HepG2 (cell line): Measurements from ENCODE around the gene PPP1R1B.

Source experiments
- ARNTL ChIP-seq: sonication (generic); formaldehyde crosslinking; IDR thresholded peaks from 2 replicates; pipeline ENCODE4 v1.4.0; 2020; ENCODE audit warnings: mild to moderate bottlenecking, missing genetic modification reagents
- HCFC1 ChIP-seq: fragments of 150-350 bp; IDR thresholded peaks from 2 replicates; pipeline ENCODE4 v1.6.1; 2014; ENCODE audit warnings: low read depth, low read length
- IRF2 ChIP-seq: IDR thresholded peaks from 2 replicates; pipeline ENCODE4 v1.6.1; 2018; ENCODE audit warnings: missing genetic modification reagents, missing compliant biosample characterization
- NFE2L1 ChIP-seq: sonication (generic); formaldehyde crosslinking; IDR thresholded peaks from 2 replicates; pipeline ENCODE4 v1.4.0; 2020; ENCODE audit warnings: missing genetic modification reagents, mild to moderate bottlenecking, borderline replicate concordance
- USF2 ChIP-seq, 2 experiments: sonication (generic) in 1 of 2; formaldehyde crosslinking in 1 of 2; IDR thresholded peaks; 2 replicates each; pipeline versions ENCODE4 v1.5.1 to v1.6.1; 2011 to 2020; ENCODE audit warnings: borderline replicate concordance in 1 of 2, low read depth in 1 of 2, low read length in 1 of 2, mild to moderate bottlenecking in 1 of 2, missing genetic modification reagents in 1 of 2, moderate library complexity in 1 of 2

- 0 out of 2 replicates have a peak, but pooled peaks have one; percentile 40 for TF ChIP-seq ARNTL (CRISPR knock-in tag)
- peak; percentile 72 for TF ChIP-seq IRF2
- TF ChIP-seq NFE2L1 (CRISPR knock-in tag) = no peak
- no peak for TF ChIP-seq HCFC1
- TF ChIP-seq USF2 (IDR thresholded peaks at IDR 0.05; ENCODE audit: low read depth, low read length) = no peak
- TF ChIP-seq USF2 (CRISPR knock-in tag; IDR thresholded peaks at IDR 0.05; ENCODE audit: borderline replicate concordance) = no peak
Measured at GRCh38 chr17:39667945-39668924, 41.5 kb downstream of the PPP1R1B start, which contains the start of gene PNMT.
